Lung (tissue), 12 donors: ENCODE measurements around the gene PPEF1. TPM values are rescaled to one million over a fixed set of nuclear protein-coding genes. Genes with fewer than 3 reads are reported as not detected.

Experiments
- ATAC-seq: fragments of 200-7000 bp; cut with Tn5 transposase; one replicate; pipeline ENCODE4 v1.9.1; 2020; ENCODE audit warnings: moderate number of reproducible peaks; ENCODE audit not compliant: insufficient read depth, low FRiP score
- DNase-seq, 3 donors: peaks; one replicate each; pipeline ENCODE4 v3.0.0-alpha.2; 2013 to 2017
- H3K27ac ChIP-seq, 2 donors: one replicate each; pipeline ENCODE4 v1.5.1; 2013; ENCODE audit warnings: mild to moderate bottlenecking in 2 of 2, moderate library complexity in 2 of 2, control low read depth in 1 of 2, inconsistent platforms in 1 of 2, low read depth in 1 of 2, low read length in 1 of 2
- H3K27me3 ChIP-seq, 3 donors: one replicate each; pipeline ENCODE4 v1.5.1; 2013; ENCODE audit warnings: low read length in 2 of 3; ENCODE audit not compliant: control insufficient read depth in 3 of 3, insufficient read depth in 3 of 3
- H3K36me3 ChIP-seq, 4 donors: one replicate each; pipeline ENCODE4 v1.5.1; 2013; ENCODE audit warnings: low read length in 4 of 4, mild to moderate bottlenecking in 1 of 4, moderate library complexity in 1 of 4; ENCODE audit not compliant: control insufficient read depth in 4 of 4, insufficient read depth in 4 of 4
- H3K4me1 ChIP-seq, 5 donors: one replicate each; pipeline ENCODE4 v1.5.1; 2013; ENCODE audit warnings: low read length in 5 of 5, mild to moderate bottlenecking in 2 of 5, moderate library complexity in 1 of 5; ENCODE audit not compliant: control insufficient read depth in 5 of 5, insufficient read depth in 5 of 5
- H3K4me3 ChIP-seq: one replicate; pipeline ENCODE4 v1.5.1; 2013; ENCODE audit warnings: mild to moderate bottlenecking, control low read depth, moderate library complexity
- H3K9ac ChIP-seq, 2 donors: one replicate each; pipeline ENCODE4 v1.5.1; 2013; ENCODE audit warnings: low read length in 2 of 2, control low read depth in 1 of 2; ENCODE audit not compliant: insufficient read depth in 1 of 2
- H3K9me3 ChIP-seq, 4 donors: one replicate each; pipeline ENCODE4 v1.5.1; 2013; ENCODE audit warnings: low read length in 3 of 4, mild to moderate bottlenecking in 1 of 4, moderate library complexity in 1 of 4; ENCODE audit not compliant: control insufficient read depth in 4 of 4, insufficient read depth in 3 of 4
- WGBS, 2 donors: extraction: QIAGEN DNeasy Blood & Tissue Kit; methylation state at CpG; one replicate each; pipeline ENCODE4 v1.1.7; 2013; 5-methylcytosine and 5-hydroxymethylcytosine counted together
- polyA plus RNA-seq, 2 donors: library from polyadenylated mRNA; stranded (reverse); fragments of 200-250 nt; gene quantifications; one replicate each; pipeline ENCODE4 v1.2.1, GENCODE V29; 2013
- total RNA-seq, 2 donors: library from RNA; depleted of rRNA in 1 of 2; stranded (reverse); fragments of >200 nt in 1 of 2; gene quantifications; one replicate each; pipeline ENCODE4 v1.2.1, GENCODE V29; 2014 to 2021
- TF ChIP-seq, protein P1 (sequence below): IDR thresholded peaks from 2 replicates; pipeline ENCODE4 v1.5.1; 2012; ENCODE audit warnings: mild to moderate bottlenecking; ENCODE audit errors: control extremely low read depth, extremely low read depth
- donor health status: control.
- donor health status: control.
- donor health status: Bipolar disorder and iron deficiency.
- donor health status: healthy.
- donor health status: DM: yes; HTN: yes; CAD: no.

PPEF1 gene
- total and polyA plus RNA-seq, 4 donors, result 0.22 to 0.80 (median 0.27) TPM

DNA sequence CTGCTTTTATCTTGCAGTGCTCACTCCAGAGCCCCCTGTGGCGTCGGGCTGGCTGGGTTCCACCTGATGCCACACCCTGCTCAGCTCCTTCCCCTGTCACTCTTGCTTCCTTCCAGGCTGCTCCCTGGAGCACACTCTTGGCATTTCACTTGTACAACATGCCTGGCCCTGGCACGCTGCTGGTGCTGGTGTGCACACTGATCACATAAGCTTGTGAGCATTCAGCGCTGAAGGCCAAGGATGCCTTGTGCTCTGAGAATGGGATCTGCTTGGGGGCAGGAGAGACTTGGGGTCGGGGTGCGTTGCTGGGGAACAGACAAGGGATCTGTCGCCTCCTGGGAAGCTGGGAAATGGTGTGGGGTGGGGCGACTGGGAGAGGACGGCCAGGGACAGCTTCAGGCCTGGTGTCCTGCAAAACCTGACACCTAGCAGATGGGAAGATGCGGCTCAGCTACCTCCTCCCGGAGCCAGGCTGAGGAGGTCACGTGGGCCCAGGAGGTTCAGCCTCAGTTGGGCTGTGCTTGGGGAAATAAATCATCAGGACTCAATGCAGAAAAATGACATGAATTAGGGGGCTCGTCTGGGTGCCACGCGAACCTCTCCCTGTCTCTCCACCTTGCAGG lies 167.9 kb downstream of the PPEF1 start:
- TF ChIP-seq, protein P1, sequence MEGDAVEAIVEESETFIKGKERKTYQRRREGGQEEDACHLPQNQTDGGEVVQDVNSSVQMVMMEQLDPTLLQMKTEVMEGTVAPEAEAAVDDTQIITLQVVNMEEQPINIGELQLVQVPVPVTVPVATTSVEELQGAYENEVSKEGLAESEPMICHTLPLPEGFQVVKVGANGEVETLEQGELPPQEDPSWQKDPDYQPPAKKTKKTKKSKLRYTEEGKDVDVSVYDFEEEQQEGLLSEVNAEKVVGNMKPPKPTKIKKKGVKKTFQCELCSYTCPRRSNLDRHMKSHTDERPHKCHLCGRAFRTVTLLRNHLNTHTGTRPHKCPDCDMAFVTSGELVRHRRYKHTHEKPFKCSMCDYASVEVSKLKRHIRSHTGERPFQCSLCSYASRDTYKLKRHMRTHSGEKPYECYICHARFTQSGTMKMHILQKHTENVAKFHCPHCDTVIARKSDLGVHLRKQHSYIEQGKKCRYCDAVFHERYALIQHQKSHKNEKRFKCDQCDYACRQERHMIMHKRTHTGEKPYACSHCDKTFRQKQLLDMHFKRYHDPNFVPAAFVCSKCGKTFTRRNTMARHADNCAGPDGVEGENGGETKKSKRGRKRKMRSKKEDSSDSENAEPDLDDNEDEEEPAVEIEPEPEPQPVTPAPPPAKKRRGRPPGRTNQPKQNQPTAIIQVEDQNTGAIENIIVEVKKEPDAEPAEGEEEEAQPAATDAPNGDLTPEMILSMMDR, result no peak
- ATAC-seq, result no peak
- H3K9me3 ChIP-seq, result peaks cover 0 to 5% (median 0%) of the 10 kb centered on the region in 4 donors
- peaks cover 0 to 12% (median 5%) of the 10 kb centered on the region in 5 donors for H3K4me1 ChIP-seq
- peaks cover 0 to 2% (median 0%) of the 10 kb centered on the region in 3 donors for H3K27me3 ChIP-seq
- WGBS, 2 donors, result 79 to 87% methylated on average over 13 to 15 of the region's 15 CpGs
- H3K36me3 ChIP-seq, result no peaks in the 10 kb centered on the region
- no peak for DNase-seq
- no peak overlapping the region for H3K9ac ChIP-seq
- H3K4me3 ChIP-seq, result no peak overlapping the region
- no peak overlapping the region for H3K27ac ChIP-seq

DNA sequence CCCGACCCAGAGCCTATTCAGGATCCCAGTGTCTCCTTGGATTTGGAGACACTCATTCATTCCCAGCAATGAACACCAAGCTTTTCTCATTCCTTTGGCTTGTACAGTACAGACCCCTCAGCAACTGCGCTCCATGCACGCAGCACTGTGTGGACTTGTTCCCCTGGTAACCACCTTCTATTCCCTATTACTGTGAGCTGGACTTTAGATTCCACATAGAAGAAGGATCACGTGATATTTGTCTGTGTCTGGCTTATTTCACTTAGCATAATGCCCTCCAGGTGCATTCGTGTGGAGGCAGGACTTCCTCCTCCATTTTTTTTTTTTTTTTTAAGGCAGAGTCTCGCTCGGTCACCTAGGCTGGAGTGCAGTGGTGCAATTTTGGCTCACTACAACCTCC lies 170.0 kb downstream of the PPEF1 start:
- peaks cover 0 to 5% (median under 1%) of the 10 kb centered on the region in 4 donors for H3K9me3 ChIP-seq
- ATAC-seq, result no peak
- TF ChIP-seq, protein P1, result no peak
- H3K9ac ChIP-seq, result no peak overlapping the region
- no peak overlapping the region for H3K27ac ChIP-seq
- no peaks in the 10 kb centered on the region for H3K36me3 ChIP-seq
- H3K4me1 ChIP-seq, result peaks cover 0 to 6% (median 2%) of the 10 kb centered on the region in 5 donors
- no peak for DNase-seq
- no peak overlapping the region for H3K4me3 ChIP-seq
- H3K27me3 ChIP-seq, result peaks cover 0 to under 1% (median 0%) of the 10 kb centered on the region in 3 donors
- 83 to 87% methylated on average over 7 of the region's 7 CpGs for WGBS, 2 donors

Other genes starting within 250 kb of the PPEF1 start
- 1 to 10 TPM in 1 of 2 donors, under 1 TPM in 1; 0.40 to 6.3 TPM for gene RS1, start 35.5 kb upstream of the PPEF1 start, total RNA-seq
- gene RS1, start 35.5 kb upstream of the PPEF1 start, polyA plus RNA-seq, result 1 to 10 TPM; 2.7 to 3.5 TPM